ENCODE measurements around the gene GPRC5B.

Gene GPRC5B

DNA sequence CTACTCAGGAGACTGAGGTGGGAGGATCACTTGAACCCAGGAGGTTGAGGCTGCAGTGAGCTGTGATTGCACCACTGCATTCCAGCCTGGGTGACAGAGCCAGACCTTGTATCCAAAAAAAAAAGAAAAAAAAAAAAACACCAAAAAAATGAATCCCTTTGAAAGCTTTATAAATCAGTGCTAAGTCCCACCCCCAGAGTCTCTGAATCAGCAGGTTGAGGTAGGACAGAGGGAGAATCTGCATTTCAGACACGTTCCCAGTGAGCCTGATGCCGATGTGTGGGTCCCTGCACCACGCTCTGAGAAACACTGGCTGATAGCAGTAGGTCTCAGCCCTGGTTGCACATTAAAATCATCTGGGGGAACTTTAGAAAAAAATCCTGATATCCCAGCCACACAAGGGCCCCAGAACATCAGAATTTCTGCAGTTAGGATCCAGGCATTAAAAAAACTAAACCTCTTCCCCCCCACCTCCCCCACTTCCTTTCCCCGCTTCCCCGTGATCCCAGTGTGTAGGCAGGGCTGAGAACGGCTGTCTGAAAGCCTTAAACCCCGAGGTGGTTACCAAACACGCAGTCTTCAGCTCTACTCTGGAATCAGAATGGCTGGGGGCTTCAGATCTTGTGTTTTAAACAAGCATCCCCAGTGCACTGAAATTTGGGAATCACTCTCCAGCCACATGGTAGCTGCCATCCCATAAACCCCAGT is 27.3 kb upstream of the GPRC5B start:
- Histone ChIP-seq H3K36me3 (ENCODE audit: insufficient read depth, low read length) (no peaks in the 10 kb centered on the region), H3K9ac (ENCODE audit: low read length) (no peak overlapping the region), H3K4me3 (ENCODE audit: low read depth in 1 of 2, low read length in 2 of 2) (no peak overlapping the region), H3K9me3 (ENCODE audit: low read length) (no peaks in the 10 kb centered on the region), H3K27me3 (ENCODE audit: control insufficient read depth in 1 of 2, insufficient read depth in 2 of 2, low read length in 2 of 2) (peaks cover 7 to 9% of the 10 kb centered on the region in 2 donors), H3K4me1 (ENCODE audit: insufficient read depth, low read length) (no peaks in the 10 kb centered on the region), H3K27ac (ENCODE audit: low read depth, low read length) (no peak overlapping the region)

DNA sequence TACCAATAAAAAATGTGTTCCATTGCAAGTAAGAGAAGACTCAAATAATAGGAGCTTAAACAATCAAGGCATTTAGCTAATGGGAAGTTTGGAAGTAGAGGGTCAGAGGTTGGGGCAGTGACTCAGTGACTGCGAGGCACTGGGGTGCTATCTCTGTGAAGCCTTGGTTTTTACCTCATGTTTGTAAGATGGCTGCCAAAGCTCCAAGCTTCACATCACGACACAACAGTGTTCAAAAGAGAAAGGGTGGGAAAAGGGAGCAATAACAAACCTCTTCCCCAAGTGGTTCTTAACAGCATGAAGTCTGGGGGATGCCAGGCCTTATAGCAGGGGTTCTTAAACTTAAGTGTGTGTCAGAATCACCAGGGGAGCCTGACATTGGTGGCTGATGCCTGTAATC is 26.6 kb upstream of the GPRC5B start:
- peaks cover 7 to 9% of the 10 kb centered on the region in 2 donors for H3K27me3 ChIP-seq (ENCODE audit: control insufficient read depth in 1 of 2, insufficient read depth in 2 of 2, low read length in 2 of 2)
- no peak overlapping the region for H3K4me3 ChIP-seq (ENCODE audit: low read depth in 1 of 2, low read length in 2 of 2)
- H3K9ac ChIP-seq (ENCODE audit: low read length): no peak overlapping the region
- H3K4me1 ChIP-seq (ENCODE audit: insufficient read depth, low read length): no peaks in the 10 kb centered on the region
- no peaks in the 10 kb centered on the region for H3K36me3 ChIP-seq (ENCODE audit: insufficient read depth, low read length)
- no peak overlapping the region for H3K27ac ChIP-seq (ENCODE audit: low read depth, low read length)
- no peaks in the 10 kb centered on the region for H3K9me3 ChIP-seq (ENCODE audit: low read length)

DNA sequence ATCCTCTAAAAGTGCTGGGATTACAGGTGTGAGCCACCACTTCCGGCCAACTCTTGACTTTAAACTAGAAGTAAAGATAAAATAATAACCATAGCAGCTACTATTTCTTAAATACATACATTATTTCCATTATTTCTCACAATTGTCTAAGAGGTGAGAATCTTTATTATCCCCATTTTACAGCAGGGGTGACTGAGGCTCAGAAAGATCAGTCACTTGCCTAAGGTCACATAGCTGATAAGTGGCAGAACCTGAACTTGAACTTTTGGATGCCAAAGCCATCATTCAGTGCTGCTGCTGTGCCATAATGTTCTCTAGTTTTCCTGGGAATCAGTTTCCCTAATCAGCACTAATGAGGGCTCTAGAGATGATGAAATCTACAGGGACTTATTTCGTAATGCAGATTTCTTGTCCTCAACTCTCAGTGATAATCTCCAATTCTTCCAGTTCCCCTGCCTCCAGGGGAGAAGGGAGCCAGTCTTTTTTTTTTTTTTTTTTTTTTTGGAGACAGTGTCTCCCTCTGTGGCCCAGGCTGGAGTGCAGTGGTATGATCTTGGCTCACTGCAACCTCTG is 25.2 kb upstream of the GPRC5B start:
- no peaks in the 10 kb centered on the region for H3K4me1 ChIP-seq (ENCODE audit: insufficient read depth, low read length)
- no peak overlapping the region for H3K27ac ChIP-seq (ENCODE audit: low read depth, low read length)
- H3K9ac ChIP-seq (ENCODE audit: low read length): no peak overlapping the region
- H3K4me3 ChIP-seq (ENCODE audit: low read depth in 1 of 2, low read length in 2 of 2): no peak overlapping the region
- H3K9me3 ChIP-seq (ENCODE audit: low read length): no peaks in the 10 kb centered on the region
- no peaks in the 10 kb centered on the region for H3K36me3 ChIP-seq (ENCODE audit: insufficient read depth, low read length)
- peaks cover 7 to 9% of the 10 kb centered on the region in 2 donors for H3K27me3 ChIP-seq (ENCODE audit: control insufficient read depth in 1 of 2, insufficient read depth in 2 of 2, low read length in 2 of 2)

DNA sequence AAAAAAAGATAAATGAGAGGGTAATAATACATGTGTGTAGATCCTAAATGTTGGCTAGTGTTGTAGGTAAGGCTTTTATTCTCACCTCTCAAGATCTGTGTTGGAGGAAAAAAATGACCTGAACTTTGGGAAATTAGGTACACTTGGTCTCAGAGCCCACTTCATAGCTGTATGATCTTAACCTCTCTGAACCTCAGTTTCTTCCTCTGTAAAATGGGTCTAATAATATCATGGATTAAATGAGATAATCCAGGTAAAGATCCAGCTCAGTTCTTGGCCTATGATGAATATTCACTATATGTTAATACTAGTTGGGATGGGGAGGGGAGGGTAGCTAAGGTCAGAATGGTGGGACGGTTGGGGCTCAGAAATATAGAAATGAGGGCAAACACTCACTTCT is 24.3 kb upstream of the GPRC5B start:
- H3K36me3 ChIP-seq (ENCODE audit: insufficient read depth, low read length): no peaks in the 10 kb centered on the region
- no peak overlapping the region for H3K4me3 ChIP-seq (ENCODE audit: low read depth in 1 of 2, low read length in 2 of 2)
- H3K9me3 ChIP-seq (ENCODE audit: low read length): no peaks in the 10 kb centered on the region
- no peak overlapping the region for H3K9ac ChIP-seq (ENCODE audit: low read length)
- peaks cover 7 to 9% of the 10 kb centered on the region in 2 donors for H3K27me3 ChIP-seq (ENCODE audit: control insufficient read depth in 1 of 2, insufficient read depth in 2 of 2, low read length in 2 of 2)
- H3K27ac ChIP-seq (ENCODE audit: low read depth, low read length): no peak overlapping the region
- no peaks in the 10 kb centered on the region for H3K4me1 ChIP-seq (ENCODE audit: insufficient read depth, low read length)

DNA sequence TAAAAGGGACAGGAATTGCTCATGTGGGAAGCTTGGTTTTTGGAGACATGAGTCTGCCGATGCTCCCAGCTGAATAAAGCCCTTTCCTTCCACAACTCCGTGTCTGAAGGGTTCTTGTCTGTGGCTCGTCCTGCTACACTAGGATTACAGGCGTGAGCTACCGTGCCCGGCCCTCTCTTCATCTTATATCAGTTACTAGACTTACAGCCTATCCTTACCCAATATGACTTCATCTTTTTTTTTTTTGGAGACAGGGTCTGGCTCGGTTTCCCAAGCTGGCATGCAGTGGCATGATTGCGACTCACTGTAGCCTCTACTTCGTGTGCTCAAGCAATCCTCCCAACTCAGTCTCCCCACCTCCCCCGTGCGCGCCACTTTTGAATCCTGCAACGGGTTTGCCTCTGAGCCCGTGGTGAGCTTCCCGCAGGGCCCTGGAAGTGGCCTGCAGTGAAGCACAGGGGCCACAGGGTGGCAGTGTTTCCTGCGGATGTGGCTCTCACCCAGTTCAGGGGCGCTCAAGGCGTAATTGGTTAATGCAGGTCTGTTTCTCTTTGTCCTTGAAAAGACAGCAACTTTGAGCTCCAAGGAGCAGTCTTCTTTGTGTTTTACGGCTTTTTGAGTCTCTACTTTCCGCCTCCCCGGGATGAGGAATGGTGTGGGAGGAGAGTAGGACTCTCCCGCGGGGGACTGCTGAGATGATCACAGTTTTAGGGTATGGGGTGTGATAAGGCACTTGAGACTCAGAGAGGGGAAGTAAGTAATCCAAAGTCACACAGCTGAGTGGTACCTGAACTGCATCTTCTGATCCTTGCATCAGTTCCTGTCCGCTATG is 22.7 kb upstream of the GPRC5B start:
- Histone ChIP-seq H3K36me3 (ENCODE audit: insufficient read depth, low read length) (no peaks in the 10 kb centered on the region), H3K9me3 (ENCODE audit: low read length) (no peaks in the 10 kb centered on the region), H3K27me3 (ENCODE audit: control insufficient read depth in 1 of 2, insufficient read depth in 2 of 2, low read length in 2 of 2) (peaks cover 7 to 9% of the 10 kb centered on the region in 2 donors), H3K4me1 (ENCODE audit: insufficient read depth, low read length) (no peaks in the 10 kb centered on the region), H3K4me3 (ENCODE audit: low read depth in 1 of 2, low read length in 2 of 2) (no peak overlapping the region), H3K27ac (ENCODE audit: low read depth, low read length) (no peak overlapping the region), H3K9ac (ENCODE audit: low read length) (no peak overlapping the region)

DNA sequence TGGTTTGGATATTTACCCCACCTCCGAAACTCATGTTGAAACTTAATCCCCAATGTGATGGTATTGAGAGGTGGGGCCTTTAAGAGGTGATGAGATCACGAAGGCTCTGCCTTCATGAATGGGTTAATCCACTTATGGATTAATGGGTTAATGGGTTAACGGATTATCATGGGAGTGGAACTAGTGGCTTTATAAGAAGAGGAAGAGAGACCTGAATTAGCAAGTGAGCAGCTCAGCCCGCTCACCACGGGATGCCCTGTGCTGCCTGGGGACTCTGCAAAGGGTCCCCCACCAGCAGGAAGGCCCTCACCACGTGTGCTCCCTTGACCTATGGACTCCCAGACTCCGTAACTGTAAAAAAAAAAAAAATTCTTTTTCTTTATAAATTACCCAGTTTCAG is 16.5 kb upstream of the GPRC5B start:
- Histone ChIP-seq H3K4me3 (ENCODE audit: low read depth in 1 of 2, low read length in 2 of 2) (no peak overlapping the region), H3K27ac (ENCODE audit: low read depth, low read length) (no peak overlapping the region), H3K27me3 (ENCODE audit: control insufficient read depth in 1 of 2, insufficient read depth in 2 of 2, low read length in 2 of 2) (no peaks in the 10 kb centered on the region), H3K4me1 (ENCODE audit: insufficient read depth, low read length) (no peaks in the 10 kb centered on the region), H3K9ac (ENCODE audit: low read length) (no peak overlapping the region), H3K9me3 (ENCODE audit: low read length) (no peaks in the 10 kb centered on the region), H3K36me3 (ENCODE audit: insufficient read depth, low read length) (no peaks in the 10 kb centered on the region)

DNA sequence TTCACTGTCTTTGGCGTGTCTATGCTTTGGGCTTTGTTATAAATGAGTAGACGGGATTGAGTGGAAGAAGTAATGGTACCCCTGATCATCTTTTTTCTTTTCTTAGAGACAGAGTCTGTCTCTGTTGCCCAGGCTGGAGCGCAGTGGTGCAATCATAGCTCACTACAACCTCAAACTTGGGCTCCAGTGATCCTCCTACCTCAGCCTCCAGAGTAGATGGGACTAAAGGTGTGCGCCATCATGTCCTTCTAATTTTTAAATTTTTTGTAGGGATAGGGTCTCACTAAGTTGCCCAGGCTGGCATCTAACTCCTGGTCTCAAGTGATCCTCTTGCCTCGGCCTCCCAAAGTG is 14.9 kb upstream of the GPRC5B start:
- Histone ChIP-seq H3K27me3 (ENCODE audit: control insufficient read depth in 1 of 2, insufficient read depth in 2 of 2, low read length in 2 of 2) (no peaks in the 10 kb centered on the region), H3K4me3 (ENCODE audit: low read depth in 1 of 2, low read length in 2 of 2) (no peak overlapping the region)

GRCh38 chr16:19898924-19899604 is 14.4 kb upstream of the GPRC5B start:
- H3K4me3 ChIP-seq (ENCODE audit: low read depth in 1 of 2, low read length in 2 of 2): no peak overlapping the region
- H3K9ac ChIP-seq (ENCODE audit: low read length): no peak overlapping the region
- no peaks in the 10 kb centered on the region for H3K27me3 ChIP-seq (ENCODE audit: control insufficient read depth in 1 of 2, insufficient read depth in 2 of 2, low read length in 2 of 2)
- no peaks in the 10 kb centered on the region for H3K4me1 ChIP-seq (ENCODE audit: insufficient read depth, low read length)
- H3K27ac ChIP-seq (ENCODE audit: low read depth, low read length): no peak overlapping the region
- no peaks in the 10 kb centered on the region for H3K36me3 ChIP-seq (ENCODE audit: insufficient read depth, low read length)
- H3K9me3 ChIP-seq (ENCODE audit: low read length): no peaks in the 10 kb centered on the region

More for the DNA sequence above, 14.9 kb upstream of the GPRC5B start:
- Histone ChIP-seq H3K4me1 (ENCODE audit: insufficient read depth, low read length) (no peaks in the 10 kb centered on the region), H3K9me3 (ENCODE audit: low read length) (no peaks in the 10 kb centered on the region), H3K36me3 (ENCODE audit: insufficient read depth, low read length) (no peaks in the 10 kb centered on the region), H3K27ac (ENCODE audit: low read depth, low read length) (no peak overlapping the region), H3K9ac (ENCODE audit: low read length) (no peak overlapping the region)

- Histone ChIP-seq H3K36me3 (ENCODE audit: insufficient read depth, low read length) (no peaks in the 10 kb centered on the region), H3K27ac (ENCODE audit: low read depth, low read length) (no peak overlapping the region), H3K4me1 (ENCODE audit: insufficient read depth, low read length) (no peaks in the 10 kb centered on the region), H3K4me3 (ENCODE audit: low read depth in 1 of 2, low read length in 2 of 2) (no peak overlapping the region), H3K9ac (ENCODE audit: low read length) (no peak overlapping the region), H3K9me3 (ENCODE audit: low read length) (no peaks in the 10 kb centered on the region), H3K27me3 (ENCODE audit: control insufficient read depth in 1 of 2, insufficient read depth in 2 of 2, low read length in 2 of 2) (no peaks in the 10 kb centered on the region)
Observed at GRCh38 chr16:19898166-19898565, 13.5 kb upstream of the GPRC5B start.

DNA sequence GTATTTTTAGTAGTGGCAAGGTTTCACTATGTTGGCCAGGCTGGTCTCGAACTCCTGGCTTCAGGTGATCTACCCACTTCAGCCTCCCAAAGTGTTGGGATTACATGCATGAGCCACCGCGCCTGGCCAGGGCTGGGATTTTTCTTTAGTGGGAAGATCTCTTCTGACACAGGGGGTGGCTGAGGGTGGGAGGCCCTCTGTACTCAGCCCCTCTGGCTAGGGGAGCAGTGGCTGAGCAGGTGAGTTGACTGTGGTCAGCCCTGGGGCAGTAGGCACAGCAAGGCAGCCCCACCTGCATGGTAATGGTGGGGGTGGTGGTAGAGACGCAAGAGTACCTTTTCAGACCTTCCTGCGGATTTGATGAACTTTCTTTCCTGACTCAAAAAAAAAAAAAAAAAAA is 12.3 kb upstream of the GPRC5B start:
- Histone ChIP-seq H3K9ac (ENCODE audit: low read length) (no peak overlapping the region), H3K36me3 (ENCODE audit: insufficient read depth, low read length) (no peaks in the 10 kb centered on the region), H3K4me1 (ENCODE audit: insufficient read depth, low read length) (no peaks in the 10 kb centered on the region), H3K4me3 (ENCODE audit: low read depth in 1 of 2, low read length in 2 of 2) (no peak overlapping the region), H3K9me3 (ENCODE audit: low read length) (no peaks in the 10 kb centered on the region), H3K27ac (ENCODE audit: low read depth, low read length) (no peak overlapping the region), H3K27me3 (ENCODE audit: control insufficient read depth in 1 of 2, insufficient read depth in 2 of 2, low read length in 2 of 2) (no peaks in the 10 kb centered on the region)

GRCh38 chr16:19894586-19894985 is 9.9 kb upstream of the GPRC5B start:
- H3K27me3 ChIP-seq (ENCODE audit: control insufficient read depth in 1 of 2, insufficient read depth in 2 of 2, low read length in 2 of 2): no peaks in the 10 kb centered on the region
- H3K4me1 ChIP-seq (ENCODE audit: insufficient read depth, low read length): no peaks in the 10 kb centered on the region
- no peak overlapping the region for H3K27ac ChIP-seq (ENCODE audit: low read depth, low read length)
- no peaks in the 10 kb centered on the region for H3K9me3 ChIP-seq (ENCODE audit: low read length)
- H3K36me3 ChIP-seq (ENCODE audit: insufficient read depth, low read length): no peaks in the 10 kb centered on the region
- H3K4me3 ChIP-seq (ENCODE audit: low read depth in 1 of 2, low read length in 2 of 2): no peak overlapping the region
- no peak overlapping the region for H3K9ac ChIP-seq (ENCODE audit: low read length)

All from muscle layer of colon (tissue), 2 donors.